Calu3 (cell line): ENCODE measurements around the gene DET1. TPM values are rescaled to one million over a fixed set of nuclear protein-coding genes. Genes with fewer than 3 reads are reported as not detected.

ENCODE experiments used
- BruUV-seq: library from RNA; stranded (reverse); fragments of 400-500 nt; replicated peaks from 2 replicates; lab custom pipeline; 2021; lab: Mats Ljungman, UMichigan
- CTCF ChIA-PET: fragments of 300-600 bp; sonication (Branson Sonifier 250); formaldehyde crosslinking; loops from one replicate; lab custom pipeline; 2022; ENCODE audit warnings: antibody characterized with exemption; lab: Charles Lee
- DNase-seq: peaks from one replicate; pipeline ENCODE4 v3.0.0; 2022
- H3K27ac Mint-ChIP-seq: one replicate; pipeline ENCODE4 v1.8.0; 2022; ENCODE audit warnings: mixed read lengths; ENCODE audit not compliant: unreplicated experiment
- H3K27me3 Mint-ChIP-seq: one replicate; pipeline ENCODE4 v1.8.0; 2022; ENCODE audit warnings: mixed read lengths; ENCODE audit not compliant: unreplicated experiment
- H3K36me3 Mint-ChIP-seq: one replicate; pipeline ENCODE4 v1.8.0; 2022; ENCODE audit warnings: mild to moderate bottlenecking, moderate library complexity, mixed read lengths; ENCODE audit not compliant: insufficient read depth, unreplicated experiment
- H3K4me1 Mint-ChIP-seq: one replicate; pipeline ENCODE4 v1.8.0; 2022; ENCODE audit warnings: mild to moderate bottlenecking, low read depth, mixed read lengths; ENCODE audit not compliant: unreplicated experiment
- H3K4me3 Mint-ChIP-seq: one replicate; pipeline ENCODE4 v1.8.0; 2022; ENCODE audit warnings: mild to moderate bottlenecking, low read depth, moderate library complexity, mixed read lengths; ENCODE audit not compliant: unreplicated experiment
- H3K9me3 Mint-ChIP-seq: one replicate; pipeline ENCODE4 v1.8.0; 2022; ENCODE audit warnings: low read depth, mixed read lengths; ENCODE audit not compliant: unreplicated experiment
- CTCF ChIP-seq: fragments of 200-600 bp; IDR thresholded peaks from one replicate; pipeline ENCODE4 v1.8.0; 2022; ENCODE audit warnings: antibody characterized with exemption; ENCODE audit not compliant: unreplicated experiment
- intact Hi-C: fragments of 100-400 bp; cut with micrococcal nuclease; formaldehyde crosslinking; loops from one replicate; pipeline ENCODE4 v1.10.0; 2022; ENCODE audit not compliant: unreplicated experiment
- total RNA-seq: library from RNA; stranded (reverse); gene quantifications from 2 replicates; pipeline ENCODE4 v1.2.3, GENCODE V29; 2022

The DET1 gene
- total RNA-seq, 1 experiment from 2014 or later, result 4.2 TPM

GRCh38 chr15:88505721-88506120 is 40.8 kb downstream of the DET1 start:
- TF ChIP-seq CTCF, result no peak
- no peaks in the 10 kb centered on the region for H3K36me3 Mint-ChIP-seq
- H3K4me3 Mint-ChIP-seq, result no peak overlapping the region
- no peak for DNase-seq
- CTCF ChIA-PET, result no interaction called here
- H3K4me1 Mint-ChIP-seq, result no peaks in the 10 kb centered on the region
- no TSS peak for BruUV-seq
- H3K27me3 Mint-ChIP-seq, result no peaks in the 10 kb centered on the region
- H3K27ac Mint-ChIP-seq, result no peak overlapping the region
- H3K9me3 Mint-ChIP-seq, result no peaks in the 10 kb centered on the region
- intact Hi-C loops, result no loop called here

- DNase-seq, result no peak
- Mint-ChIP-seq H3K27me3 (no peaks in the 10 kb centered on the region), H3K36me3 (no peaks in the 10 kb centered on the region), H3K4me1 (no peaks in the 10 kb centered on the region), H3K27ac (no peak overlapping the region), H3K9me3 (no peaks in the 10 kb centered on the region), H3K4me3 (no peak overlapping the region)
- no TSS peak for BruUV-seq
- TF ChIP-seq CTCF, result no peak
- CTCF ChIA-PET, result interaction anchor here (0.7 kb wide), 1 partner anchor 160 kb away, joined by 4 read pairs; no protein-coding TSS in a partner anchor
- intact Hi-C loops, result no loop called here
These were observed 42.0 kb downstream of the DET1 start for GRCh38 chr15:88504445-88504844.

- intact Hi-C loops, result no loop called here
- CTCF ChIA-PET, result no interaction called here
- Mint-ChIP-seq H3K4me3 (no peak overlapping the region), H3K4me1 (no peaks in the 10 kb centered on the region), H3K27me3 (no peaks in the 10 kb centered on the region), H3K27ac (no peak overlapping the region), H3K36me3 (no peaks in the 10 kb centered on the region), H3K9me3 (no peaks in the 10 kb centered on the region)
- DNase-seq, result no peak
- no peak for TF ChIP-seq CTCF
- BruUV-seq, result no TSS peak
These were observed 47.5 kb downstream of the DET1 start for GRCh38 chr15:88498996-88499395.

GRCh38 chr15:88497109-88497765 is 49.2 kb downstream of the DET1 start:
- H3K9me3 Mint-ChIP-seq, result no peaks in the 10 kb centered on the region
- no peak for TF ChIP-seq CTCF
- no TSS peak for BruUV-seq
- DNase-seq, result no peak
- no peaks in the 10 kb centered on the region for H3K4me1 Mint-ChIP-seq
- no peaks in the 10 kb centered on the region for H3K36me3 Mint-ChIP-seq
- intact Hi-C loops, result no loop called here
- no peaks in the 10 kb centered on the region for H3K27me3 Mint-ChIP-seq
- no peak overlapping the region for H3K4me3 Mint-ChIP-seq
- H3K27ac Mint-ChIP-seq, result no peak overlapping the region
- CTCF ChIA-PET, result interaction anchor here (1.3 kb wide), 1 partner anchor 8 kb away, joined by 3 read pairs; no protein-coding TSS in a partner anchor
